HUES64 (cell line): ENCODE data around the gene EME2.

ENCODE experiments used
- H3K27ac ChIP-seq: 2 replicates; pipeline ENCODE4 v1.7.0; 2013; ENCODE audit warnings: low read depth, low read length, inconsistent platforms
- H3K27me3 ChIP-seq: 2 replicates; pipeline ENCODE4 v1.6.1; 2013; ENCODE audit warnings: mild to moderate bottlenecking, low read length; ENCODE audit not compliant: insufficient read depth
- H3K36me3 ChIP-seq: 2 replicates; pipeline ENCODE4 v1.6.1; 2013; ENCODE audit warnings: mild to moderate bottlenecking, low read length; ENCODE audit not compliant: insufficient read depth
- H3K4me1 ChIP-seq: 2 replicates; pipeline ENCODE4 v1.6.1; 2013; ENCODE audit warnings: mild to moderate bottlenecking, low read length, moderate library complexity; ENCODE audit not compliant: insufficient read depth
- H3K4me3 ChIP-seq: 2 replicates; pipeline ENCODE4 v1.5.1; 2013; ENCODE audit warnings: mild to moderate bottlenecking, low read length, moderate library complexity
- H3K9ac ChIP-seq: 2 replicates; pipeline ENCODE4 v1.6.1; 2013; ENCODE audit warnings: mild to moderate bottlenecking, low read depth, low read length
- H3K9me3 ChIP-seq: 2 replicates; pipeline ENCODE4 v1.6.1; 2013; ENCODE audit warnings: low read depth, low read length; ENCODE audit not compliant: insufficient read depth
- whole genome bisulfite sequencing: fragments of 150-250, 120-280 bp; methylation state at CpG from one replicate; pipeline ENCODE4 v1.1.7; 2013; ENCODE audit warnings: missing lambda C conversion rate; 5-methylcytosine and 5-hydroxymethylcytosine counted together

EME2 gene

GRCh38 chr16:1768061-1768766 lies 4.4 kb upstream of the EME2 start:
- no peaks in the 10 kb centered on the region for H3K27me3 ChIP-seq
- WGBS: 92% methylated on average over 41 of the region's 41 CpGs
- no peak overlapping the region for H3K9ac ChIP-seq
- H3K4me1 ChIP-seq: no peaks in the 10 kb centered on the region
- no peaks in the 10 kb centered on the region for H3K9me3 ChIP-seq
- H3K27ac ChIP-seq: no peak overlapping the region
- peaks cover 27% of the 10 kb centered on the region for H3K36me3 ChIP-seq
- H3K4me3 ChIP-seq: no peak overlapping the region

DNA sequence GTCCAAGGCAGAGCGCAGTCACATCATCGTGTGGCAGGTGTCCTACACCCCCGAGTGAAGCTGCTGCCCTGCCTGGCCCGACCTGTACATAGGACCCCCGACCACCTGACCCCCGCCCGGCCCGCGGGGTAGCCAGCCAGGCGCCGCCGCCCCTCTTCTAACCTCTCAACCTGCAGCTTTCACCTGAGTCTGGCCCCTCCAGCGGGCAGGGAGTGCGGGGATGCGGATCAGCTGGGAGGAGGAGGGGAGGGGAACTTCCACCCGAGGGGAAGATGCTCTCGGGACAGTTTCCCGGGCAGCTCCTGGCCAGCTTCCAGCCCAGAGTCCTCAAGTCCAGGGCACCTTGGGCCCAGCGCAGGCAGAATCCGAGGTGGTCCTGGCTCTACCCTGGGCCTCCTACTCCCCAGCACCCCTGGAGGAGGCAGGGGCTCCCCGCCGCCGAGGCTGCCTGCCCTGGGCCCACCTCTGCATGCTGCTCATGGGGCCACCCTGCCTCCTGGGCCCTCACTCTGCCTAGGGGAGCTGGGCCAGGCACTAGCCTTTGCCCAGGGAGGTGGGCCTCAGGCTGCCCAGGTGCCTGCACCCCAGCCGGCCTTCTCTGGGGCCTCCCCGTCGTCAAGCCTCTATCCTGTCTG lies 3.7 kb upstream of the EME2 start:
- Histone ChIP-seq H3K4me3 (no peak overlapping the region), H3K9me3 (no peaks in the 10 kb centered on the region), H3K4me1 (no peaks in the 10 kb centered on the region), H3K27me3 (no peaks in the 10 kb centered on the region), H3K36me3 (peaks cover 27% of the 10 kb centered on the region), H3K27ac (no peak overlapping the region), H3K9ac (no peak overlapping the region)
- 95% methylated on average over 26 of the region's 26 CpGs for WGBS

GRCh38 chr16:1769402-1770300 lies 3.0 kb upstream of the EME2 start:
- H3K4me3 ChIP-seq: peak overlapping the region; percentile 93
- no peak overlapping the region for H3K9ac ChIP-seq
- no peaks in the 10 kb centered on the region for H3K9me3 ChIP-seq
- peaks cover 27% of the 10 kb centered on the region for H3K36me3 ChIP-seq
- H3K27me3 ChIP-seq: no peaks in the 10 kb centered on the region
- 90% methylated on average over 27 of the region's 27 CpGs for WGBS
- no peaks in the 10 kb centered on the region; the same call in 1 of the 2 replicates for H3K4me1 ChIP-seq
- peak overlapping the region; percentile 49; the same call in 1 of the 2 replicates for H3K27ac ChIP-seq

DNA sequence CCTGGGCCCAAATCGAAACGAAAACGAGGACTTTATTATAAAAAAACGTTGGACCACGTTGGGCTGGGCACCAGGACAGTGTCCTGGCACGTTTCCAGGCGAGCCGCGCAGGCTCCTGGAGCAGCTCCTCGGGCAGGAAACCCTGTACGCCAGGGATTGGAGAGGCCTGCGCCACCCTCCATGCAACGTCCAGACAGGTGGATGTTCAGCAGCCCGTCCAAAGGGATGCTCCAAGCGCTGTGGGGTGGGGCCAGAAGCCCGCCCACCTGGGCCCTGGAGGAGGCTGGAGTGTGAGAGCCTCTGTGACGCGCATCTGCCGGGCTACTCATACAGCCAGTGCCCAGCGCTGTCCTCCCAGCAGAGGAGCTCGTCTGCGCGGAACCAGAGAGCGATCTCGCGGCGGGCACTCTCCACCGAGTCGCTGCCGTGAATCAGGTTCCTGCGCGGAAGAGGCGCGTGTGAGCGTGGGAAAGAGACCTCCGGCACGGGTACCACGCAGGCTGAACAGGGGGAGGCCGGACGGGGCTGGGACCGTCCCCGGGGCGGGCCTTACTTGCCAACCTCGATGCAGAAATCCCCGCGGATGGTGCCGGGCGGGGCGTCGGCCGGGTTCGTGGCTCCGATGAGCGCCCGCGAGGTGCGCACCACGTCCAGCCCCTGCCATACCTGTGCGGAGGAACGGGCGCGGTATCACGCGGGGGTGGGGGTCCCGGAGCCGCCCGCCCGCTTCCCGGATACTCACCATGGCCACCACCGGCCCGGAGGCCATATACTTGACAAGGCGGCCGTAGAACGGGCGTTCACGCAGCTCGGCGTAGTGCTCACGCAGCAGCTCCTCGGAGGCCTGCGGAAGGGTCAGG lies 2.1 kb upstream of the EME2 start:
- H3K36me3 ChIP-seq: peaks cover 25% of the 10 kb centered on the region
- WGBS: 17% methylated on average over 81 of the region's 81 CpGs

GRCh38 chr16:1771188-1771863 lies 1.3 kb upstream of the EME2 start, which contains the start of gene NME3:
Gene NME3 (minus strand): TSS chr16:1771543. CDS start chr16:1771534, 9 bp downstream.
- Histone ChIP-seq H3K9me3 (no peaks in the 10 kb centered on the region), H3K27ac (peak within 1 kb of the TSS; percentile 86), H3K27me3 (no peaks in the 10 kb centered on the region), H3K36me3 (peaks cover 33% of the 10 kb centered on the region), H3K4me3 (peak within 1 kb of the TSS; percentile 93), H3K9ac (peak within 1 kb of the TSS; percentile 98), H3K4me1 (no peaks in the 10 kb centered on the region; the same call in 1 of the 2 replicates)
- under 1% methylated on average over 75 of the region's 79 CpGs for WGBS

More for the DNA sequence above, 2.1 kb upstream of the EME2 start:
- no peaks in the 10 kb centered on the region for H3K9me3 ChIP-seq
- H3K4me1 ChIP-seq: no peaks in the 10 kb centered on the region; the same call in 1 of the 2 replicates
- no peaks in the 10 kb centered on the region for H3K27me3 ChIP-seq
- H3K9ac ChIP-seq: peak overlapping the region; percentile 90
- peak overlapping the region; percentile 86 for H3K27ac ChIP-seq
- peak overlapping the region; percentile 93 for H3K4me3 ChIP-seq

DNA sequence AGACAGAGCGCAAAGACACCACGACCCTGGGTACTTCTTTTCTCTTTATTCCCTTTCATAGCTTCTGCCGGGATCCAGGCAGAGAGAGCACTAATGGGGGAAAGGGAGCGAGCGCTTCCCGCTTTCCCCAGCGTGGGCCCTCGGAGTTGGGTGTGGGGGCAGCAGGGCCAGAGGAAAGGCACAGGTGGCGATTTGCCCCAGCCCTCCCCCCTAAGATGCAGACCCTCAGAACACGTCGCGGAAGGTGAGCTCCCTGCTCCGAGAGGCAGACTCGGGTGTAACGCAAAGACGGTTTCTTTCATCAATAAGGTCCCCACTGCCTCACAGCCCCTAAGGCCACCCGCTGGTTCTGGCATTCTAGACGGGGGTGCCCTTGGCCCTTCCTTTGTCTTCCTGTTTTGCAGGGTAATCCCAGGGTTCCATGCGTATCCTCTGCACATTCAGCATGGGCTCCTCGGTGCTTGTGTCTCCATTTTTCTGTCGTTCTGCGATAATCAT lies 697 bp upstream of the EME2 start:
- peaks cover 36% of the 10 kb centered on the region for H3K36me3 ChIP-seq
- H3K9me3 ChIP-seq: no peaks in the 10 kb centered on the region
- peak overlapping the region; percentile 93 for H3K4me3 ChIP-seq
- 2% methylated on average over 22 of the region's 22 CpGs for WGBS
- peak overlapping the region; percentile 86 for H3K27ac ChIP-seq
- H3K4me1 ChIP-seq: no peaks in the 10 kb centered on the region; the same call in 1 of the 2 replicates
- no peaks in the 10 kb centered on the region for H3K27me3 ChIP-seq
- H3K9ac ChIP-seq: peak overlapping the region; percentile 98

DNA sequence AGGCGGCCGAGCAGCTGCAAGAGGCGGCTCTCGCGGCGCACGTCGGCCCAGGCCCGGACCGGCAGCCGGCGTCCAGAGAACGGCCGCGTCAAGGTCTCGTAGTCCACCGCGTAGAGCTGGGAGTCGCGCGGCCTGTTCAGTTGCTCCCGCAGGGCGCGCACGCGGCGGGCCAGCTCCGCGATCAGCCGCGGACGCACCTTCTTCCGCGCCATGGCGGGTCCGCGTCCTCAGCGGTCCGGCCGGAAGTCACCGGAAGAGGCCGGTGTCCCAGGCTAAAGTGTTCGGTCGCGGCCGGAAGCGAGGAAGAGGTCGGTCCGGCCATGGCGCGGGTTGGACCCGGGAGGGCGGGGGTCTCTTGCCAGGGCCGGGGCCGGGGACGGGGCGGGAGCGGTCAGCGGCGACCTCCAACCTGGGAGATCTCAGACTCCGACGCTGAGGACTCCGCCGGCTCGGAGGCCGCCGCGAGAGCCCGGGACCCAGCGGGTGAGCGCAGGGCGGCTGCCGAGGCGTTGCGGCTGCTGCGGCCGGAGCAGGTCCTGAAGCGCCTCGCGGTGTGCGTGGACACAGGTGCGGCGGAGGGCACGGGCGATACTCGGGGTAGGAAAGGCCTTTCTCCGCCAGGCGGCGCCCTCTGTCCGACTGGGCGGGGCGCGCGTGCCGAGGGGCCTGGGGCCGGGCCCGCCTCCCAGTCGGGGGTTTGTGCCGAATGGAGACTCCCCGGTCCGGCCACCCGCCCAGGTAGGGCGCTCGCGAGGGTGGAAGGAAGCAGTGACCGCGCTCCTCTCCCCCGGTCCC lies 495 bp downstream of the EME2 start, which contains the start of gene MRPS34:
MRPS34 (minus strand) TSS at position 227 of the 795 bp plus-strand sequence; CDS start at position 212, 15 bp downstream.
- H3K4me1 ChIP-seq: no peaks in the 10 kb centered on the region; the same call in 1 of the 2 replicates
- under 1% methylated on average over 108 of the region's 108 CpGs for WGBS
- H3K27ac ChIP-seq: peak within 1 kb of the TSS; percentile 86
- H3K9ac ChIP-seq: peak within 1 kb of the TSS; percentile 98
- H3K36me3 ChIP-seq: peaks cover 33% of the 10 kb centered on the region
- H3K9me3 ChIP-seq: no peaks in the 10 kb centered on the region
- H3K4me3 ChIP-seq: peak within 1 kb of the TSS; percentile 93
- H3K27me3 ChIP-seq: no peaks in the 10 kb centered on the region

- WGBS: 33% methylated on average over 45 of the region's 45 CpGs
- no peaks in the 10 kb centered on the region; the same call in 1 of the 2 replicates for H3K4me1 ChIP-seq
- peak overlapping the region; percentile 93 for H3K4me3 ChIP-seq
- peaks cover 29% of the 10 kb centered on the region for H3K36me3 ChIP-seq
- H3K27ac ChIP-seq: peak overlapping the region; percentile 86; the same call in 1 of the 2 replicates
- no peaks in the 10 kb centered on the region for H3K9me3 ChIP-seq
- H3K27me3 ChIP-seq: no peaks in the 10 kb centered on the region
- peak overlapping the region; percentile 98 for H3K9ac ChIP-seq
Measured at GRCh38 chr16:1773703-1774447, 1.3 kb downstream of the EME2 start.

GRCh38 chr16:1774448-1774780 lies 1.8 kb downstream of the EME2 start:
- no peak overlapping the region for H3K27ac ChIP-seq
- H3K9me3 ChIP-seq: no peaks in the 10 kb centered on the region
- 93% methylated on average over 7 of the region's 7 CpGs for WGBS
- peak overlapping the region; percentile 93 for H3K4me3 ChIP-seq
- H3K9ac ChIP-seq: 0 out of 2 replicates have a peak overlapping the region, but pooled peaks have one; percentile 98
- H3K36me3 ChIP-seq: peaks cover 30% of the 10 kb centered on the region
- no peaks in the 10 kb centered on the region for H3K27me3 ChIP-seq
- H3K4me1 ChIP-seq: no peaks in the 10 kb centered on the region; the same call in 1 of the 2 replicates
